ENCODE results near the gene BPIFA2.
"Not testable (repeated sequence)": the region's sequence is repeated elsewhere in the genome, so short reads cannot be mapped to it uniquely, and the experiment has no call there.

The BPIFA2 gene, protein sequence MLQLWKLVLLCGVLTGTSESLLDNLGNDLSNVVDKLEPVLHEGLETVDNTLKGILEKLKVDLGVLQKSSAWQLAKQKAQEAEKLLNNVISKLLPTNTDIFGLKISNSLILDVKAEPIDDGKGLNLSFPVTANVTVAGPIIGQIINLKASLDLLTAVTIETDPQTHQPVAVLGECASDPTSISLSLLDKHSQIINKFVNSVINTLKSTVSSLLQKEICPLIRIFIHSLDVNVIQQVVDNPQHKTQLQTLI

DNA sequence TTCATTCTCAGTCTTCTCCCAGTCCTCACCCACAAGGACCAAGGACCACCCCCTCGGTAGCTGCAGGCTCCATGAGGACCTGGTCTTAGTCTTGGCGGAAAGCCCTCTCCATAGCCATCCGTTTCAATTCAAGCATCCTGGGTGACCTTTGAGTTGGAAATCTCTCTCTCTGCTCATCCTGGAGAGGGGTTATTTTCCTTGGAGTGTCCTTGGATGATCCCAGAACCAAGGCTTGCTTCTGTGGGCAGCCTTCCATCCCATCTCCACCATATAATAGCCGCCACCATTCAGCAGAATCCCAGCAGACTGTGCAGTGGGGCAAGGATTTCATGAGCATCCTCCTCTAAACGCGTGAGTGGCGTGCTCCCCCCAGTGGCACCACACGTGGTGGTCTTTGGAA is at the start of gene BPIFA2:
BPIFA2 (plus strand) TSS at position 301 of the 400 bp plus-strand sequence. CDS start 987 bp downstream, outside the sequence.
- DNase-seq (ENCODE audit: extremely low read depth in 1 of 2, low read depth in 1 of 2), result no peak

DNA sequence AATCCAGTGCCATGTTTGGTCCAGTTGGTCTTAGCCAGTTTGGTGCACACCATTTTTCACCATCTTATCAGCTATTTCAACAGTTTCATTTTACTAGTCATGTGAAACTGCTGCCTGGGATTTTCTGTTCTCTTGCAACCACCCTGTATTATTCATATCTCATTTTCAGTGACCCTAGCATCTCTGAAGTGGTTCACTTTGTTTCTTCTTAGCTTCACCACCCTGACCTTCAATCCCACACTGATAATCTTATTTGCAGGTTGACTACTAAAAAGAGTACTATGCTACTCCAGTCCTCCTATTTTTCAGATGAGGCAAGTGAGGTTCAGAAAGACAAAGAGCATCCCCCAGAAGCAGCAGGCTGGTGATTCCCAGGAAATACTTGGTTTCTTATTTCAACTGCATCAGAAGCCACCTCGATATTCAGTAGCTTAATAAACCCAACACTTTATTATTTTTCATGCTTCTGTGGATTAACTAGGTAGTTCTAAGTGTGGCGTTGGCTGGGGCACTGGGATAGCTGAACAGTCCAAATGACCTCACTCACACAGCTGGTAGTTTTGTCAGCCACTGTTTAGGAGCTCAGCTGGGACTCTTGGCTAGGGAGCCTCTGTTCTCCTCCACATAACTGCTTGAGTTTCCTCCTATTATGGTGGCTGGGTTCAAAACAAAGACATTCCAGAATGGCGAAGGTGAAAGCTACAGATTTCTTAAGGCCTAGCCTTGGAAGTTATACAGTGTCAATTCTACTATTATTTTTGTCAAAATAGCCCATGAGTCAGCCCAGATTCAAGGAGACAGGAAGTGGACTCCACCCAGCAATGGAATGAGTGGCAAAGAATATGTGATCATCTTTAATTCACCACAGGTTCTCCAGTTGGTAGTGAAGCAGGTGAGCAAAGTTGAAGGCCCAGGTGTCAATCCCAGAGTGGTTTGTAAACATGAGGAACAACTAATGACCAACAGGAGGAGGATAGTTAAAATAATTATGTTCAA is 47.9 kb upstream of the BPIFA2 start:
- no peak for DNase-seq (ENCODE audit: extremely low read depth in 1 of 2, low read depth in 1 of 2)

DNA sequence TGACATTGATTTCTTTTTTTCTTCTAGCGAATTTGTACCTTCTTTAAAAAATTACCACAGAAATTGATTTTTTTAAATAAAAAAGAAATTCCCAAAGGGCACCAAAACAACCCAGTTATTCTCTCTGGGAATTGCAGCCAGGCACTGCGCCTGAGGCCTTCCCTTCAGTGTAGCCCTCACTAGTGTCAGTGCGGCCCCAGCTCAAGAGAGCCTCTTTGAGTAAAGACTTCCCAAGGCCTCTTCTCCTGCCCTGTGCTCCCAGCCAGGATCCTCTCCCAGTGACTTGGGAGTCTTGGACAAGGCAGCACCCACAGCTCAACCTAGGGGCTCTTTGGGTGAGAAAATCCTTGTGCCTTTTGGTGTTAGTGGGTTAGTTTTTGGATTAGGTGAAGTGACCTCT is 47.0 kb upstream of the BPIFA2 start:
- DNase-seq (ENCODE audit: extremely low read depth in 1 of 2, low read depth in 1 of 2), result no peak

DNA sequence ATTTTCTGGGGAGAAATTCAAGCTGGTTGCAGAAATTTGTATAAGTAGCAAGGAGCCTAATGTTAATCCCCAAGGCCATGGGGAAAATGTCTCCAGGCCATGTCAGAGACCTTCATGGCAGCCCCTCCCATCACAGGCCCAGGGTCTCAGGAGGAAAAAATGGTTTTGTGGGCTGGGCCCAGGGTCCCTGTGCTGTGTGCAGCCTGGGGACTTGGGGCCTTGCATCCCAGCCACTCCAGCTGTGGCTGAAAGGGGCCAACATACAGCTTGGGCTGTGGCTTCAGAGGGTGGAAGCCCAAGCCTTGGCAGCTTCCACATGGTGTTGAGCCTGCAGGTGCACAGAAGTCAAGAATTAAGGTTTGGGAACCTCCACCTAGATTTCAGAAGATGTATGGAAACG is 45.7 kb upstream of the BPIFA2 start:
- not testable (repeated sequence) for DNase-seq (ENCODE audit: extremely low read depth in 1 of 2, low read depth in 1 of 2)

DNA sequence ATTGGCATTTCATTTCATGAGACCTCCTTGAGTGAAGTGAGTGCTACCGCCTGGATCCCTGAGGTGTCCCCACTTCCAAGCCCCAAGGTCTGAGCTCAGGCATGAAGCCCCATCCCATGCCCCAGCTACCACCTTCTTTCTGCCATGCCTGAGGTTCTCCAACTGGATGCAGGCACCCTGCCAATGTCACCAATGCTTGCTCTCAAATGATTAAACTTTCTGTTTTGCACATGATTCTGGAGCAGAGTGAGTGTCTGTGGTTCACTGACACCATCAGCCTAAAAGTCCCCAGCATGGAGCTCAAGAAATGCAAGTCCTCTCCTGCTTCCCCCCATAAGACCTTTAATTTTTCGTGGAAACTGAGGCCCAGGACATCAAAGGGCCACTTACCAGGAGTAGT is 43.7 kb upstream of the BPIFA2 start:
- no peak for DNase-seq (ENCODE audit: extremely low read depth in 1 of 2, low read depth in 1 of 2)

DNA sequence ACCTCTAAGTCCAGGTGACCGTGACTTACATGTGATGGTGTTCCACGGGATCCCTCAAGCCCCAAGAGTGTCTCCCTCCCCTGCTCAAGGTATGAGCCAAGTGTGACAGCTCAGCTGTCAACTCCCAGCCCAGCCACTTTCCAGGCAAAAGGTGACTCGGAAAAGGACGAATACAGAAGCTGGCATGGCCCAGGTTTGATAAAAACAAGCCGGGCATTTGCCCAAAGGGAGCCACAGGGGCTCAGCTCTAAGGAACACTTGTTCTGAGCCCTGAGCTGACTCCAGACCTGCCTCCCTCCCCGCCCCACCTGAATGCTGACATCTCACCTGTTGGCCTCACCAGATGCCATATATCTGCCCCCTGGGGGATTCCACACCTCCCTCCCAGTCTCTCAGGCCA is 43.0 kb upstream of the BPIFA2 start:
- no peak for DNase-seq (ENCODE audit: extremely low read depth in 1 of 2, low read depth in 1 of 2)

DNA sequence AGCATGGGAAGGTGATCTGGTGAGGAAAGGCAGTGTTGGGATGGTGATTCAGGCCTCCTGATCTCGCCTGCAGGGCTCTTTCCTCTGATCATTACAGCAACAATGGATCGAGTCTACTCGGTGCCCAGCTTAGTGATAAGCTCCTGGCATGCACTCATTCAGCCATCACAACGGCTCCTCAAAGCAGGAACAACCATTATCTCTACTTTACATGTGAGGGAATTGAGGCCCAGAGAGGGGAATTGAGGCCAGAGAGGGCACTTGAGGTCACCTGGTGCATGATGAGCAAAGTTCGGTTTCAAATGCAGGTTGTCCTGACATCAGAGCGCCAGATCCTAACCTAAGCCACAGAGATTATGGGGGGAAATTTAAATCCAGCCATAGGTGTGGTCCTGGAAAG is 42.0 kb upstream of the BPIFA2 start:
- DNase-seq (ENCODE audit: extremely low read depth in 1 of 2, low read depth in 1 of 2), result no peak

DNA sequence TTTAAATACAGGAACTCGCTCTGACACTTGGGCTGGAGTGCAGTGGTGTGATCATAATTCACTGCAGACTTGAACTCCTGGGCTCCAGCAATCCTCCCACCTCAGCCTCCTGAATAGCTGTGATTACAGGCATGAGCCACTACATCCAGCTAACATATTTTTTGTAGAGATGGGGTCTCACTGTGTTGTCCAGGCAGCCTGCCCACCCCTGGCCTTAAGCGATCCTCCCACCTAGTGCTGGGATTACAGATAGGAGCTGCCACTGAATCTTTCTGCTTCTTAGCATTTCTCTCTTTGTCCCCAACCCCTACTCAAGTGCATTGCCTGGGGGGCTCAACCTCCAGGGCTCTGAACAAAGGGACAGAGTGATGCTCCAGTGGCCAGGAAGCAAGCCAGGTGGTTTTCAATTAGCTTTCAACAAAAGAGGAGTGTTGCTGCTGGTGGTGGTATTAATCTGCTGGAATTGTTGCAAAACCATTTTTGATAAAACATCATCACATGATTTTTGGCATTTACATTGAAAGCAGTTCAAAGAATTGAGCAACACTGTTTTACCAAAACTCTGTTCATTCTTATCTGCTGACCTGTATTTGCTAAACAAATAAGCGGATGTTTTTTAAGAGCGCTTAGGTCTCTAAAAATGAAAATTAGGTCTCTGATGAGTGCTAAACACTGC is 40.4 kb upstream of the BPIFA2 start:
- no peak for DNase-seq (ENCODE audit: extremely low read depth in 1 of 2, low read depth in 1 of 2)

DNA sequence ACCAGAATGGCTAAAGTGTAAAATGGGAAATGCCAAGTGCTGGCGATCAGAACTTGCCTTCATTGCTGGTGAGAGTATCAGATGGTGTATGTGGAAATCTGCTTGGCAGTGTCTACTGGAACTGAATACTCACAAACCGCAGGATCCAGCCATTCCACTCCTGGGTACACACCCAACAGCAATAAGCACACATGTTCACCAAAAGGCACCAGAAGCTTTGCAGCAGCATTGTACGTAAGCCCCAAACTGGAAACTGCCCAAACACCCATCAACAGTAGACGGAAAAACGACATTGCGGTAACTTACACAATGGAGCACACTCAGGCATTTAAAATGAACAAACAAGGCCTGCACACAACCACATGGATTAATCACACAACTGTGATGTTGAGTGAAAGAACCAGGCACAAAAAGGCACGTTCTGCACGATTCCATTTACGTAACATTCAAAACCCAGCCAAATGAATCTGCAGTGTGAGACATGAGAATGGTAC is 37.3 kb upstream of the BPIFA2 start:
- DNase-seq (ENCODE audit: extremely low read depth in 1 of 2, low read depth in 1 of 2), result no peak

DNA sequence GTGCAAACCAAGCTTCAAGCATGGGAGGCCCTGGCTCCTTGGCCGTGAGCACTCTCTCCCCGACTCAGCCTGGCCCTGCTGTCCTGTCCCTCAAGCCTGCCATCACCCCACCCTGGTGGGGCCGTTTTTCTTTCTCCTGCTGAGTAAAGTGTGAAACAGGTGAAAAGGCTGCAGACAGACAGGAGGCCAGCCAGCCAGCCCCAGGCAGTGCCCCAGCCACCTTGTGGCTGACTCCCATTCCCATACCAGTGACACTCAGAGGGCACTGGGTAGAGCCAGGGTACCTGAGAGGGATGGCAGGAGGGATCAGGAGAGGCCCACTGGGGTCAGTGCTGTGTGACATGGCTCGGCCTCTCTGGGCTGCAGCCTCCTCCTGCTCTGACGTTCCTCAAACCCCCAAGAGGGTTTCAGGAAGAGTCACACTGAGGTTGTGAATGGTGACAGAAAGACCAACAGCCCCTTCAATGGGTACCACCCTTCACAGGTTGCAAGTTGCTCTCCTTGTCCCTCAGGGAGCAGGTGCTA is 35.9 kb upstream of the BPIFA2 start:
- DNase-seq (ENCODE audit: extremely low read depth in 1 of 2, low read depth in 1 of 2), result no peak

DNA sequence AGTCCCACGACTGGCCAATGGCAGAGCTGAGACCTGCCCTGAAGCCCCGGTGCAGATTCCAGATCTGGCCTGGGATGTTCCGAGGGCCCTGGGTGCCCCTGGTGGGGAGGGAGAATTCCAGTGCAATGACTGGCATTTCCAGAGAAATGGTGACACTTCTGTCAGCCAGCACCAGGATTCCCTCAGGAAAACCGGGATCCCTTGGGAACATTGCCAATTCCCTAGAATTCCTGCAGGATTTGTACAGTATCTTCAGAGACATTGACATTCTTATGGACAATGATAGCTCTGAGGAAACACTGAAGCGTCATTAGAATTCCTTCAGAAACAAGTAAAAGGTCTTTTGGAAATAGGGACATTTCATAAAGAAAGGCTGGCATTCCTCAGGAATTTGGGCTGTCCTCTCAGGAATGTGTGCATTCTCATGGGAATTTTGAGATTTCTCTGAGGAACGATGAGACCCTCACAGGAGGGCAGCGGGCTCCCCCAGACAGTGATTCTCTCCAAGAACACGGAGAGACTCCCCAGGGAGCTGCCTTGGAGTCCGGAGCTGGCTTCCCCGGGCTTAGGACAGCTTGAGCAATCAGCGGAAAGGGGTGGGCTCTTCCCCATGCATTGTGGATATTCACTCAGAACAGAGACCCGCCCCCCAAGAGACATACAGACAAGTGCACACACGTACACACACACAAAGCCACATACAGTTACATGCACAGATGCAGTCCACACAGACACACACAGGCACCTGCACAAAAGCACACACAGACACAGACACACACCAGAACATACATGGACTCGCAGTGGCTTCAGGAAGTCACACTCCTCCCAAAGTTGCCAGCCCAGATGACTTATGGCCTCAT is 35.2 kb upstream of the BPIFA2 start:
- no peak for DNase-seq (ENCODE audit: extremely low read depth in 1 of 2, low read depth in 1 of 2)

DNA sequence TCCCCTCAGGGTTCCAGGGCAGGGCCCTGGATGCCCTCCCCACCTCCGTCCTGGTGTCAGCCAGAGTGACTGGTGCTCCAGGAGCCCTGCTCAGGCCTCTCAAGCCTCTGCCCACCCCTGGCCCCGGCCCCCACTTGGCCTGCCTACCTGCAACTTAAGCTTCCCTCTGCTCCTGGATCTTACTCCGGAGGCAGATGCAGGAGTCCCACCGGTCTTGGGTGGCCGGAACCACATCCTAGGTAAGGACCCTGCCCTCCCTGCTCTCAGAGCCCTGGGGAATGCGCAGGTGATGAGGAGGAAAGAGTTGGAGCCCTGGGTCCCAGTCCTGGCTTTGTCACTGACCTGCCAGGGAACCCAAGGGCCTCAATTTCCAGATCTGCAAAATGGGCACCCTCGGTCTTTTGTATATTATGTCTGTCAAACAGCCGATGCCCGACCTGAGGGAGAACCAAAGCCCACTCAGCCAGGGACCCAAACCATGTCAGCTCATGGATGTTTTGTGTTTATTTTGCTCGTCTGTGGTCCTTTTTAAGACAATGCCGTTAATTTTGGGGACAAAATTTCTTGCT is 34.5 kb upstream of the BPIFA2 start:
- DNase-seq (ENCODE audit: extremely low read depth in 1 of 2, low read depth in 1 of 2), result no peak

DNA sequence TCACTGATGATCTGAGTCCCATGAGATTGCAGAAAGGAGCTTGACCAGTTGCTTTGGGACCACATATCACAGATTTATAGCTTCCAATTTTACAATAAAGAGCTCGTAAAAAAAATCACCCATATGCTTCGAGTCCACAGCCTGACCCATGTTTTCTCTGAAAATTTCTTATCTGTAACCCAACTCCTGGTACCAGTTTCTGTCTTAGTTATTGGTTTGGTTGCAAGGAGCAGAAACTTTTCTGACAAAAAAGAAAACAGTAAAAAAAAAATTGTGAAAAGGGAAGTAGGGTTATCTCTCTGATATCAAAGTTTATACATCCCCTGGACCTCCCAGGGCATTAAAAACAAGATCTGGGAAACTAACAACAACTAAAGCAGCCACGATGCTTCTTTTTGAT is 30.8 kb upstream of the BPIFA2 start:
- DNase-seq (ENCODE audit: extremely low read depth in 1 of 2, low read depth in 1 of 2), result no peak

DNA sequence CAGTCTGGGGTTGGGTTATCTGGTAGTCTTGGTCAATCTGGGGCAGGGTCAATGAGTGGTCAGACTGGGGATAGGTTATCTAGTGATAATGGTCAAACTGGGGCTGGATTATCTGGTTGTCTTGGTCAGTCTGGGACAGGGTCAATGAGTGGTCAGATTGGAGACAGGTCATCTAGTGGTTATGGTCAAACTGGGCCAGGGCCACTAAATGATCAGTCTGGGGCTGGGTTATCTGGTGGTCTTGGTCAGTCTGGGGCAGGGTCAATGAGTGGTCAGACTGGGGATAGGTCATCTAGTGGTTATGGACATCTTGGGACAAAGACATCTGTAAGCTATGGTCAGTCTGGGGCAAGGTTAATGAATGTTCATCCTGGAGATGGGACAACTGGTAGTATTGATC is 28.5 kb upstream of the BPIFA2 start:
- no peak for DNase-seq (ENCODE audit: extremely low read depth in 1 of 2, low read depth in 1 of 2)

DNA sequence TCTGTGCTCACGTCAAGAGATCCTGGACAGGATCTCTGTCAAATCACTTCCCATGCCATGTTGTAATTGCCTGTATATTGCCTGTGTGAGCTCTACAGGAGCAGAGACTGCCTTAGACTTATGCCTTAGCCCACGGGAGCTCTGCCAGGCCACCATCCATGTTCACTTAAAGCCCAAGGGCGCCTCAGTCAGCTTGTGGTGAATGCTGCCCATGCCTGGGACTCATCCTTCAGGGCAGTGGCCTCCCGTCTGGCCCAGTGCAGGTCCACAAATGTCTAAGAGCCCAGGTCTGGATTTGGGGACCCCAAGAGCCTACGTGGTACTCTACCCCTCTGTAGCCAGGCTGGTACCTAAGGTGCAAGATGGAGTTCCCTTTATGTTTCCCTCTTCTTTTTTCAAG is 22.4 kb upstream of the BPIFA2 start:
- no peak for DNase-seq (ENCODE audit: extremely low read depth in 1 of 2, low read depth in 1 of 2)

DNA sequence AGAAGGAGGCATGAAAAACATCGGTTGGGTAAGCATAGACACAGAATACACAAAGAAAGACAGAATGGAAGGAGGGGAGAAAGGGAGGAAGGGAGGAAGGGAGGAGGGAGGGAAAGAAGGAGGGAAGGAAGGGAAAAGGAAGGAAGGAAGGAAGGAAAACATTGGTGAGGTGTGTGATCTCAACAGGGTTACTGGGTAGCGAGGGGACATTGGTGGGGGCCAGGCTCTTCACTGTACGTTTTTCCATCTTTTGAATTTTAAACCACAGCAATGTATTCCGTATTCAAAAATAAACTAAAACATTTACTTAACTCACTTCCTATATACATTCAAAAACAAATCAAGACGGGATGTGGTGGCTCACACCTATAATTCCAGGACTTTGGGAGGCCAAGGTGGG is 20.7 kb upstream of the BPIFA2 start:
- DNase-seq (ENCODE audit: extremely low read depth in 1 of 2, low read depth in 1 of 2), result no peak

DNA sequence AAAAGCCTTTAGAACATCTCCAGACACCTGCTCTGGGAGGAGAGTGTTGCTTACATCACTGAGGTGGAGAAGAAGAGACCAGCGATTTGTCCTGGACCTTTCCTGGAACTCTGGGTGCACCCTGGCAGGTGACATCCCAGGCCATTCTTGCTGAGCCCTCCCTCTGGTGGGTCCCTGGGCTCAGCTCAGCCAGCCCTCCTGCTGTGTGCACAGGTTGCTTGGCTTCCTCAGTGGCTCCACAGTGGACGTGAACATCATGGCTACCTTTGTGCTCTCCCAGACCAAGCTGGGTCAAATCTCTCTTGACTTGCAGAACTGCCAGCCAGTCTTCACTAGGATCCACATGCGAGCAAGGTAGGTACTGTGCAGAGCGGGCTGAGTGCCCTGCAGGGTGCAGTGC is 19.9 kb upstream of the BPIFA2 start:
- DNase-seq (ENCODE audit: extremely low read depth in 1 of 2, low read depth in 1 of 2), result no peak

DNA sequence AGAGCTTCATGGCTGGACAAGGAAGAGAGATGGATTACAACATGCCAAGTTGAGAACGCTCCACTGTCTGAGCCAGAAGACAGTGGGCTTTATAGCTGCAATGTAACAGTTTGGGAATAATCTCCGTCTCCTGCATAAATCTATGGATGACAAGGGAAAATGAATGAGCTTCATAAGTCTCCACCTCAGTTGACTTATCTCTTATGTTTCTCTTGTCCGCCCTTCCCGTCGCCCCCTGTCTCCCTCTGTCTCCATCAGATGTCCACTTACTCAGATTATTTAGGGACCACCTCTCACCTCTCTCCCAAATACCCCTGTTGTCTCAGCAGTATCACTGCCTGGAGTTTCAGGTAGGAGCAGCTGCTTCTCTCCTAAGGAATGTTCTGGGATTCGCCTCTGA is 13.7 kb upstream of the BPIFA2 start:
- no peak for DNase-seq (ENCODE audit: extremely low read depth in 1 of 2, low read depth in 1 of 2)

DNA sequence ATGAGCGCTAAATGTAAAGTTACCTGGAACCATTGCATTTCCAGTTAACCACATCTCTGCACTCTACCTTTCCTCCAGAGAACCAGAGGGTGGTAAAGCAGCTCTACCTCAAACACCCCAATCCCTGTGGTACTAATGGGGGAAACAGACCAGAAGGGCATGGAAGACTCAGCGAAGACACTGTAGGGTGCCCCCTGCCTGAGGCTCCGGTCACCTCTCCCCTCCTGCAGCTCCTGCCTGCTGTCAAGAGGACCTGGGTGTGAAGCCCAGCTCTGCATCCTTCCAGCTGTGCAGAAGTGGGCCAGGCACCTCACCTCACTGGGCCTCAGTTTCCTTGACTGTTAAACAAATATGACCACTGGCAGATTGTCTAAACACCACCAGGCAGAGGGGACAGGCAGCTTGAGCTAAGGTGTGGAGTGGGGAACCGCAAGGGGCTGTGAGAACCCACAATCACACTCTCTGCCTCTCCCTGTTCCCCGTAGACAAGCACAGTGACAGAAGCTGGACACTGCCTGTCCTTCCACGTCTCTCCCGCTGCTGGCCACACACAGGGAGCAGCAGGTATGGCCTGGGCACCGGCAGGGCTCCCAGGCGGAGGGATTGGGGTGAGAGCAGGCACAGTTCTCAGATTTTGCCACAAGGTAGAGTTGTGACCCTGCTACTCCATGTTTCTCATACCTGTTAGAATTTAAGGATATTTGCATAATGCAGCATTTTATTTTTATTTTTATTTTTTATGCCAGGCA is 9.1 kb upstream of the BPIFA2 start:
- DNase-seq (ENCODE audit: extremely low read depth in 1 of 2, low read depth in 1 of 2), result no peak

Data from stimulated activated CD8-positive, alpha-beta memory T cell treated with anti-CD3 and anti-CD28 coated beads, Interleukin-7, amount 100 ng/mL, for 48 hours (primary cell).